Head of caudate nucleus (tissue), 42 donors: ENCODE measurements around the gene IQUB.
"Not testable (repeated sequence)": the region's sequence is repeated elsewhere in the genome, so short reads cannot be mapped to it uniquely, and the experiment has no call there.

Source experiments
- DNase-seq, 42 donors: peaks; one replicate each; pipeline versions ENCODE4 v3.0.0 to v3.0.0-alpha.2; 2020 to 2021; ENCODE audit warnings: mixed read lengths in 7 of 42
- intact Hi-C: fragments of 100-400 bp; cut with DNase I; formaldehyde crosslinking; loops from one replicate; pipeline ENCODE4 v1.15.0; 2022

IQUB gene

DNA sequence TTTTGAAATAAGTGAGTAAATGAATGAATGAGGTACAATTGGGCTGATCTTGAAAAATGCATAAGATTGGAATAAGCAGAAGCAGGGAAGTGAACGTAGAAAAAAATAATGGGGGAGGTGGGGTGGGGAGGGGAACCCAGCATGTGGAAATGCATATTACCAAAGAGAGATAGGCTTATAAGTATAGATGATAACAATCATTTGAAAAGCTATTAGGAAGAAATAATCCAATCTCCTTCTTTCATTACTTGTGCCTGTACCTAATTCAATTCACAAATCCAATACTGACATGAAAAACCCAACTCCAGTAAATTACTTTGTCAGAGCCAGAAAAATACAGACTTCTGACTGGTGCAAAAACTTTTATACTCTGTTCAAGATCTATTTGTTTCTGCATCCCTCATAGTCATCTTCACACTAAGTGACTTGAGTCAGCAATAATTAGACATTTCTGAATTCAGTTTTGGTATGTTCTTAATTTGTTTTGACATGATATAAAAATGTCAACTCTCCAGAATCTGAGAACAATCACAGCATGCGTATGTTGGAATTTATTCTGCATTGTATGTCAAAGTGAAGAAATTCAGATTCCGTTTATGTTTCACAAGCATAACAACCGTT lies 99.2 kb downstream of the IQUB start:
- intact Hi-C loops: no loop called here
- no peak for DNase-seq

DNA sequence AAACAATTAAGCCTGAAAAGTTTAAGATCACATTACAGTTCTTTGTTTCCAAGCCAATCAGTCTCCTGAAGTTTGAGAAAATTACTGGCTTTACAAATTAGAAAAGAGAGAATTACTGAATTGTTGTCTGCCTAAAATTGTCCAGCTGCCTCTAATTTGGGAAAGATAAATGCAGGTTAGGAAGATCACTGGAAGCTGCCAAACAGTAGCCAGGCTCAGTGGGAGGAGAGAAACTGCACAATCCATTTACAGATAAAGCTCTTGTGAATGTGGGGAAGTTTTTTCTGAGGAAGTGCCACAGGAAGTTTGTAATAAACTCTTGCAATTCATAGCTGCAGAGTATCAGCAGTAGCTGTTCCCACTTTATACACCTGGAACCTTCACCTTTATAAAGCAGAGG lies 100.7 kb downstream of the IQUB start:
- intact Hi-C loops: no loop called here
- no peak for DNase-seq

DNA sequence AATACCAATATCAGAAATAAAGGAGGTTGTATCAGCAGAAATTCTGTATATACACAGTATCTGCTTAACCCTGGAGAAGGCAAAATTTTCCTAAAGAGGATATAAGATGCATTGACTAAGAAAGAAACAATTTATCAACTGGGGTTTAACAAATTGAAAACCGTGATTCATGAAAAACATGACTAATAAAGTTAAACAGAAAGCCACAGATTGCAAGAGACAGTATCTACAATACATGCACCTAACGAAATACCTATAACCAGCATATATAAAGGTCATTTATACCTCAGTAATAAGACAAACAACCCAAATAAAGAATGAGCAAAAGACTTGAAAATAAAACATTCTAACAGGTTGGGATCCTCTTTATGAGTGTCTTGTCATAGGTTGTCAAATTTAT lies 101.8 kb downstream of the IQUB start:
- intact Hi-C loops: no loop called here
- DNase-seq: no peak

DNA sequence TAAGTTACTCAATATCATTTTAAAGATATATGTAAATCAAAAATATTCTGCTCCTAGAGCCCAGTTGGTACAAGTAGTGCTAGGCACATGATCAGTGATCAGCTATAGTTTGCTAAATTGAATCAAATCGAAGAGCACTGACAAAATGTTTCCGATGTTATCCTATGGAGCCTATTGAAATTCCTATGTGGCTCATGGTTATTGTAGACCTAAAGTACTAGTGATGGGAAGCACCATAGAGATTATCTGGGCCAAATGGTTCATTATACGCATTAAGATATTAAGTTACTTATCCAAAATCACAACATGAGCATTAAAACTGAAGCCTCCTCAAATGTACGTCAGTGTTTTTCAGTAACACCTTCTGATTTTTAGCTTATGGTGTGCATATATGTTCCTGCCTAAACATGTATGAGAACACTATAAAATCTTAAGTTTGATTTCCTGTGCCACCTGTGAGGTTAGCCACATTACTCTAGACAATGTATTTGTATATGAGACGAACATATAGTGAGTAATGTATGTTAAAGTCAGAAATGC lies 103.2 kb downstream of the IQUB start:
- intact Hi-C loops: no loop called here
- no peak for DNase-seq

DNA sequence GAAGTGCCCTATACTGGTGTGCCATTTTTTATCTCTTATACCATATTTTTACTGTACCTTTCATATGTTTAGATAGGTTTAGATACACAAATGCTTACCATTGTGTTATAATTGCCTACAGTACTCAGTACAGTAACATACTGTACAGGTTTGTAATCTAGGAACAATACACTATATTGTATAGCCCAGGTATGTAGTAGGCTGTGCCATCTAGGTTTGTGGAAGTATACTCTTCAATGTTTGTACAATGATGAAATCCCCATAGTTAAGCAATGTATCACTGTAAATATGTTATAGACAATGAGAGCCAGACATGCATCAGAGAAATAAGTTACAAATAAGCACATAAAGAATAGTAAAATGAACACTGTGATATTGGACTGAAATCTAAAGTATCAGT lies 109.1 kb downstream of the IQUB start:
- intact Hi-C loops: no loop called here
- no peak for DNase-seq

DNA sequence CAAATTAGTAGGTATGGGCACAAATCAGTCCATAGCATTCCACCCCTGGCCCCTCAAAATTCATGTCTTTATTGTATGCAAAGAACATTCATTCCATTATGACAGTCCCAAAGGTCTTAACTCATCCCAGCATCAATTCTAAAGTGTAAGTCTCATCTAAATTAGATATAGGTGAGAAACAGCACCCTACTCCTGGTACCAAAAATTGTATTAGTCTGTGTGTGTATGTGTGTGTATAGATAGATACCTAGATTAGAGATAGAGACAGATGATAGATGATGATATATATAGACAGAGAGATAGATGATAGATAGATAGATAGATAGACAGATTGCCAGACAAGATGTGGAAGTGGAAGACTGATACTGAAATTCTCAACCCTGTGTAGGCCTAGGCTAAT lies 109.9 kb downstream of the IQUB start:
- intact Hi-C loops: no loop called here

DNA sequence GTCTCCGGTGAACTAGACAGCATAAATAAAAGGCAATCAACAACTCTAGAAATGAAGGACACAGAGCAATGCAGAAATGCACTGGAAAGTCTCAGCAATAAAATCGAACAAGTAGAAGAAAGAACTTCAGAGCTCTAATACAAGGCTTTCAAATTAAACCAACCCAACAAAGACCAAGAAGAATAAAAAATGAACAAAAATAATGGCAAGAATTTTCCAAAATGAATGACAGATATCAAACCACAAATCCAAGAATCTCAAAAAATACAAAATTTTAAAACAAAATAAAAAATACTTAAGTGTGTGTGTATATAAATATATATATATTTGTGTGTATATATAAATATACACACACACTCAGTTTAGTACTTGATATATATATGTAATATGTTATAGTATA lies 110.8 kb downstream of the IQUB start:
- intact Hi-C loops: no loop called here

More for the DNA sequence above, 109.9 kb downstream of the IQUB start:
- DNase-seq: no peak

DNA sequence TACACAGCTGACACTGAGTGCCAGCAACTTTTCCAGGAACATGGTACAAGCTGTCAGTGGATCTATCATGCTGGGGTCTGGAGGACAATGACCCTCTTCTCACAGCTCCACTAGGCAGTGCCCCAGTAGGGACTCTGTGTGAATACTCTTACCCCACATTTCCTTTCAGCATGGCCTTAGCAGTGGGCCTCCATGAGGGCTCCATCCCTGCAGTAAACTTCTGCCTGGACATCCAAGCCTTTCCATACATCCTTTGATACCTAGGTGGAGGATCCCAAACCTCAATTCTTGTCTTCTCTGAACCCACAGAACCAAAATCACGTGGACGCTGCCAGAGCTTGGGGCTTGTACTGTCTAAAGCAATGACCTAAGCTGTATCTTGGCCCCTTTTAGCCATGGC lies 116.8 kb downstream of the IQUB start:
- intact Hi-C loops: no loop called here
- DNase-seq: no peak

More for the DNA sequence above, 110.8 kb downstream of the IQUB start:
- DNase-seq: no peak

DNA sequence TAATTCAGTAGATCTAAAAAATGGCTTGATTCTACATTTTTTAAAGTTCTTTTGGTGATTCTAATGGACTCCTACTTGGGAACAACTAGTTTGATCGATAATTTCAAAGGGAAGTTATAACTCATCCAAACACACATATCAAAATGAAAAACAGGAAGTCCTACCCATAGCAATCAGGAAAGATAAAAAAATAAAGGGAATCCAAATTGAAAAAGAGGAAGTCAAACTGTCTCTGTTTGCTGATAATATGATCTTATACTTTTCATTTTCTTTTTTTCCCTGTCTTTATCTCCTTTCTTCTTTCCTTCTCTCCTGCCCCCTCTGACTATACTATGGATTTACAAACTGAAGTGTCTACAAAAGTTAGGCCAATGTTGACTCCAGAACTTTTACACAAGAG lies 118.8 kb downstream of the IQUB start:
- intact Hi-C loops: no loop called here
- no peak for DNase-seq

DNA sequence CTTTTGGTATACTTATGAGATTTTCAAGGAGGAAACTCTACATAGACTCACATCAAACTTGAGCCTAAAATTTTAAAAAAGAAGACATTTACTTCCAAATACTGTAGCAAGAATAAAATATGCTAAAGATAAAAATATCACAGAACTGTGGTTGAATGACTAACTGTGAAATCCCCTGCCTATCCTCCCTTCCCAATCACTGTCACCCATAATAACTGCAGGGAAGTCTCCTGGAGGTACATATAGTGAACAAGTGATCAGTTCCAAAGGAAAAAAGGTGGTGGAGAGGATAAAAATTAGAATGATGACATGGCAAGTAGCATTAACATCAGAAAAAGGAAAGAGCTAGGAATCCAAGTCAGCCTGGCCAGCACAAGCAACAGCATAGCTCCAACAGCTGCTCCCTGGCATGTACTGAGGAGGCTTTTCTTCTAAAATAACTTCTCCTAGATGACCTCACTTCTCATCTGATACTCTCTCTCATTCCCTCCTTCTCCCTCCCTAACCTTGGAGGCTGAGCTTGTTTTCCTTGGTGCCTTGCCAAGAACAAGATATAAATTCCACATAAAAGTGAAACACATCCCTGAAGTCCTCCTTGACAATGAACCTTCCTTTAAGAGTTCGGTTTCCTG lies 124.0 kb downstream of the IQUB start:
- DNase-seq: no peak
- intact Hi-C loops: no loop called here

DNA sequence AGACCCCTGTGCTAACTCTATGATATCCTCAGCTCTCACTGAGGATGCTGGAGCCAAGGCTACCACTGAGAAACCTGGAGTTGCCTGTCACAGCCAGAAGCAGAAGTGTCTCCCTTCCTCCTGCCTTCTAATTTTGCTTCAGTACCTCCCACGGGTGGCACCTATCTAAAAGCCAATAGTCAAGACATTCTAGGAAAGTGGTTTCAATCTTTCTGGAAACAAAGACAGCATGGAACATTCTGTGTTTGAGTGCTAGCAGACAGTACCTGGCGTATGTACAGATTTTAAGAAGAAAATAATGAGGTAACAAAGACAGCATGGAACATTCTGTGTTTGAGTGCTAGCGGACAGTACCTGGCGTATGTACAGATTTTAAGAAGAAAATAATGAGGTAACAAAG lies 126.4 kb downstream of the IQUB start:
- intact Hi-C loops: not testable (repeated sequence)
- peak in 4 of 42 donors; percentile 10 to 39 (median 14) for DNase-seq
